ENCODE results near the gene KRTAP13-4.

KRTAP13-4 gene

GRCh38 chr21:30443226-30443625, 13.2 kb downstream of the KRTAP13-4 start:
- TF ChIP-seq POLR2AphosphoS5 (IDR thresholded peaks at IDR 0.05; ENCODE audit: low read depth, low read length) = no peak
- no peak for TF ChIP-seq POLR2A (IDR thresholded peaks at IDR 0.05; ENCODE audit: low read depth, low read length)
- TF ChIP-seq TAF1 (IDR thresholded peaks at IDR 0.05; ENCODE audit: borderline replicate concordance, low read depth, low read length) = no peak
- FAIRE-seq = no peak
- DNase-seq (ENCODE audit: insufficient read length) = no peak

DNA sequence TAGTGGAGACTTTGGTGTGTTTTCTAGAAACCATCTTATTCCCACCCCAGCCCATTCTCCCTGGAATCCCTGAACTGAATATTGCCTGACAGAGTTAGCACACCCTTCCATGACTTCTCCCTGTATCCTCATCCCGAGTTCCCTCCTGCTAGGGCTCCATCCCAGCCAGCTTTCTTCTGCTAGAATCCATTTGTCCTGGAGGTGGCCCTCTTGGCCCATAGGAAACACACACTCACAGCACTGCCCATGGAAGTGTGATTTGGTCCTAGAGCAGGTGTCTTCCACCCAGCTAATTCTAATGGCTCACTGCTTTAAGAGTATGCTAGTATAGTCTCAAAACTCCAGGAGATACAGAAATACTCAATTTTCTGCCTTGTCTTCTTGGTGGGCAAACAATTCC, 14.2 kb downstream of the KRTAP13-4 start:
- FAIRE-seq (no peak), DNase-seq (ENCODE audit: insufficient read length) (no peak)
- no peak for TF ChIP-seq POLR2AphosphoS5 (IDR thresholded peaks at IDR 0.05; ENCODE audit: low read depth, low read length)
- TF ChIP-seq POLR2A (IDR thresholded peaks at IDR 0.05; ENCODE audit: low read depth, low read length) = no peak
- no peak for TF ChIP-seq TAF1 (IDR thresholded peaks at IDR 0.05; ENCODE audit: borderline replicate concordance, low read depth, low read length)

DNA sequence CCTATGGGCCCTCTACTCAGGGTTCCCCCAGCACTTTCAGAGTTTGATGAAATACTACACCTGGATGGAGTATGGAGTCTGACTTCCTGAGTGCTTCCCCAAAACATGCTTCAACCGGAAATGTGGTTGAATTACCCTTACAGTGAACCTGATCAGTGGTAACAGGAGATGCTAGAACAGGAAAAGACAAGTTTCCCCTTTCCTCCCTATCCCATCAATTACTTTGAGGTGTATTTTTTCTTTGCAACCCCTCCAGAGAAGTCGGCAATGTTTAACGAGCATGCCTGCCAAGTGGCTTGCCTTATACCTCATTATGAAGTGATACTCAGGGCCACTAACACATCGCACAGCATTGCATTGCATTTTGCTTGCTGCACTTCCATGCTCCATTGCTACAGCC, 17.0 kb downstream of the KRTAP13-4 start:
- no peak for TF ChIP-seq POLR2AphosphoS5 (IDR thresholded peaks at IDR 0.05; ENCODE audit: low read depth, low read length)
- no peak for TF ChIP-seq POLR2A (IDR thresholded peaks at IDR 0.05; ENCODE audit: low read depth, low read length)
- TF ChIP-seq TAF1 (IDR thresholded peaks at IDR 0.05; ENCODE audit: borderline replicate concordance, low read depth, low read length) = no peak
- DNase-seq (ENCODE audit: insufficient read length) (no peak), FAIRE-seq (no peak)

GRCh38 chr21:30448514-30448913, 18.5 kb downstream of the KRTAP13-4 start:
- no peak for FAIRE-seq

DNA sequence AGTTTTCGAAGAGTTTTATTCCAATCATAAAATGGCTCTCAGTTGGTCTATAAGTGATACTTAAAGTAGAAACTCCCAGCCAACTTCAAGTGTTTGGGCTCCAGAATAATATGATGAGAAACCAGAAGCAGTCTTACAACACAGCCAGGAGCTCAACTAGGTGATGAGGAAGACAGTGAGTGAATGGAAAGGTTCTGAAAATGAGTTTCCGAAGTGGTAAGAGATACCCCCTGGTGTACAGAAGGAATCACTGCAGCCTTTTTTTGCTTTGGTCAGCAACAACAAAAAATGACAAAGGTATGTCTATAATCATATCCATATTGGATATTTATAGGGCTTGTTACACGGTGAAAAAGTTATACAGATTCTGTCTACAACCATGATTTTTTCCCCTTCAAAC, 33.7 kb downstream of the KRTAP13-4 start:
- TF ChIP-seq POLR2AphosphoS5 (IDR thresholded peaks at IDR 0.05; ENCODE audit: low read depth, low read length) (no peak), POLR2A (IDR thresholded peaks at IDR 0.05; ENCODE audit: low read depth, low read length) (no peak), TAF1 (IDR thresholded peaks at IDR 0.05; ENCODE audit: borderline replicate concordance, low read depth, low read length) (no peak)
- no peak for FAIRE-seq
- no peak for DNase-seq (ENCODE audit: insufficient read length)

More at GRCh38 chr21:30448514-30448913, 18.5 kb downstream of the KRTAP13-4 start:
- no peak for TF ChIP-seq POLR2AphosphoS5 (IDR thresholded peaks at IDR 0.05; ENCODE audit: low read depth, low read length)
- DNase-seq (ENCODE audit: insufficient read length) = no peak

- FAIRE-seq (no peak), DNase-seq (ENCODE audit: insufficient read length) (no peak)
- TF ChIP-seq POLR2AphosphoS5 (IDR thresholded peaks at IDR 0.05; ENCODE audit: low read depth, low read length) (no peak), TAF1 (IDR thresholded peaks at IDR 0.05; ENCODE audit: borderline replicate concordance, low read depth, low read length) (no peak), POLR2A (IDR thresholded peaks at IDR 0.05; ENCODE audit: low read depth, low read length) (no peak)
Observed at GRCh38 chr21:30468900-30469714, 39.1 kb downstream of the KRTAP13-4 start.

DNA sequence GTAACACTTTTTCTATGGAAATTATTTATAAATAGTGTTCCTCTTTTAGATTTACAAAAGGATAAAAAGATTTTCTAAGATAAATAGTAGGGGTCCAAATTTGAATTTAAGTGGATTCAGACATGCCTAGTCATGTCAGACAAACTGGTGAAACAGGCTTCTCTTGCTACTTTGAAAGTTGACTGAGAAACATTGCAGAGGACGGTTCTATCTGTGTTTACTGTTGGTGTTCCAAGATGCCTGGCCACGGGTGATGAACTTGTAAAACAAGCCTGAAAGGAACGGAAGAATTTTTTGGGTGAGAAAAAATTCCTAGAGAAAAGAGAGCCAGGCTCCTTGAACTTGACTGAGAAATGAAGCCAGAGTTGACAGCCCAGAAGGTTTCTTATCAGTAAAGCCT, 48.0 kb downstream of the KRTAP13-4 start:
- DNase-seq (ENCODE audit: insufficient read length) = no peak
- FAIRE-seq = no peak
- TF ChIP-seq POLR2AphosphoS5 (IDR thresholded peaks at IDR 0.05; ENCODE audit: low read depth, low read length) = no peak

DNA sequence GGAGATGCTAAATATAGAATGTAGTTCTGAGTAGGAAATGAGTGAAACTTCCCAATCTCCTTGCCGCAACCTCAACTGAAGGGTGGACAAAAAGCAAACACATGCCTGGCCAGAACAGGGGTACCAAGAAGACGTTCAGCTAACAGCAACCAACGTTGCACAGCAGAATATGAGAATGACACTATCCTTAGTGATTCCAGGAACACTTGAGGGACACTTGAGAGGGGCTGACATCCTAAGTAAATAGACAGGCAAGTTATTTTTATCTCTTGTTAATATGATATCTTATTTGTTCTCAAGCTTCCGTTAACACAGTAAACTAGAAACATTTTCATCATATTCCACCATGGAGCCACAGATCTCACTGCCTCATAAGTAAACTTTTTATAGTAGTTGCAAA, 49.2 kb downstream of the KRTAP13-4 start:
- FAIRE-seq = no peak
- TF ChIP-seq POLR2A (IDR thresholded peaks at IDR 0.05; ENCODE audit: low read depth, low read length) = no peak
- no peak for TF ChIP-seq TAF1 (IDR thresholded peaks at IDR 0.05; ENCODE audit: borderline replicate concordance, low read depth, low read length)
- TF ChIP-seq POLR2AphosphoS5 (IDR thresholded peaks at IDR 0.05; ENCODE audit: low read depth, low read length) = no peak
- DNase-seq (ENCODE audit: insufficient read length) = no peak

GRCh38 chr21:30480145-30480544, 50.1 kb downstream of the KRTAP13-4 start, which contains the start of gene KRTAP19-1:
KRTAP19-1 (minus strand) TSS chr21:30480367; CDS start chr21:30480317, 50 bp downstream.
- FAIRE-seq (no peak), DNase-seq (ENCODE audit: insufficient read length) (no peak)
- no peak for TF ChIP-seq POLR2A (IDR thresholded peaks at IDR 0.05; ENCODE audit: low read depth, low read length)
- no peak for TF ChIP-seq TAF1 (IDR thresholded peaks at IDR 0.05; ENCODE audit: borderline replicate concordance, low read depth, low read length)
- TF ChIP-seq POLR2AphosphoS5 (IDR thresholded peaks at IDR 0.05; ENCODE audit: low read depth, low read length) = no peak

Data from GM12892 (cell line).